H9 (cell line): ENCODE results near the gene PREX1. TPM values are rescaled to one million over a fixed set of nuclear protein-coding genes. Genes with fewer than 3 reads are reported as not detected.

Experiments
- DNase-seq: peaks from one replicate; pipeline ENCODE4 v3.0.0-alpha.2; 2017
- H2AFZ ChIP-seq: one replicate; pipeline ENCODE4 v1.6.1; 2013; ENCODE audit warnings: mild to moderate bottlenecking, low read length, control low read depth, moderate library complexity
- H2AK5ac ChIP-seq: 2 replicates; pipeline ENCODE4 v1.6.1; 2013; ENCODE audit warnings: low read length, control low read depth, mixed read lengths; ENCODE audit not compliant: insufficient read length
- H2BK120ac ChIP-seq: one replicate; pipeline ENCODE4 v1.6.1; 2013; ENCODE audit warnings: low read depth, mild to moderate bottlenecking, low read length, control low read depth, inconsistent platforms; ENCODE audit not compliant: poor library complexity, severe bottlenecking
- H2BK12ac ChIP-seq: 2 replicates; pipeline ENCODE4 v1.6.1; 2013; ENCODE audit warnings: low read length, control low read depth, mixed read lengths, low read depth; ENCODE audit not compliant: insufficient read length
- H2BK15ac ChIP-seq: 2 replicates; pipeline ENCODE4 v1.6.1; 2013; ENCODE audit warnings: low read depth, low read length, control low read depth
- H2BK20ac ChIP-seq: one replicate; pipeline ENCODE4 v1.6.1; 2013; ENCODE audit warnings: low read depth, mild to moderate bottlenecking, low read length, control low read depth, inconsistent platforms; ENCODE audit not compliant: poor library complexity, severe bottlenecking
- H2BK5ac ChIP-seq: 2 replicates; pipeline ENCODE4 v1.6.1; 2013; ENCODE audit warnings: low read length, control low read depth, mixed read lengths; ENCODE audit not compliant: insufficient read length
- H3K14ac ChIP-seq: 2 replicates; pipeline ENCODE4 v1.6.1; 2013; ENCODE audit warnings: low read length, control low read depth; ENCODE audit not compliant: insufficient read depth
- H3K18ac ChIP-seq: 2 replicates; pipeline ENCODE4 v1.6.1; 2013; ENCODE audit warnings: low read depth, mild to moderate bottlenecking, mixed read lengths, low read length, control low read depth; ENCODE audit not compliant: insufficient read length
- H3K23ac ChIP-seq: 2 replicates; pipeline ENCODE4 v1.6.1; 2013; ENCODE audit warnings: low read length, control low read depth, mixed read lengths, low read depth; ENCODE audit not compliant: insufficient read length
- H3K23me2 ChIP-seq: 2 replicates; pipeline ENCODE4 v1.6.1; 2013; ENCODE audit warnings: low read depth, mild to moderate bottlenecking, mixed read lengths, low read length, control low read depth; ENCODE audit not compliant: insufficient read length, poor library complexity, severe bottlenecking
- H3K27ac ChIP-seq: 2 replicates; pipeline ENCODE4 v1.5.1; 2013; ENCODE audit warnings: low read length, control low read depth, mixed read lengths, low read depth; ENCODE audit not compliant: insufficient read length
- H3K27me3 ChIP-seq: 2 replicates; pipeline ENCODE4 v1.6.1; 2013; ENCODE audit warnings: low read length, control low read depth, inconsistent platforms; ENCODE audit not compliant: insufficient read depth
- H3K4ac ChIP-seq: 2 replicates; pipeline ENCODE4 v1.6.1; 2013; ENCODE audit warnings: low read depth, mild to moderate bottlenecking, control low read depth, inconsistent platforms, low read length, moderate library complexity
- H3K4me1 ChIP-seq: 2 replicates; pipeline ENCODE4 v1.6.1; 2013; ENCODE audit warnings: low read length, control low read depth, inconsistent platforms; ENCODE audit not compliant: insufficient read depth
- H3K4me2 ChIP-seq: 2 replicates; pipeline ENCODE4 v1.6.1; 2013; ENCODE audit warnings: low read length, control low read depth, mixed read lengths; ENCODE audit not compliant: insufficient read length, insufficient read depth
- H3K56ac ChIP-seq: 2 replicates; pipeline ENCODE4 v1.6.1; 2013; ENCODE audit warnings: low read depth, mild to moderate bottlenecking, mixed read lengths, low read length, control low read depth; ENCODE audit not compliant: insufficient read length
- H3K79me1 ChIP-seq: 2 replicates; pipeline ENCODE4 v1.6.1; 2013; ENCODE audit warnings: low read depth, mild to moderate bottlenecking, moderate library complexity, low read length, control low read depth, inconsistent platforms; ENCODE audit not compliant: insufficient read depth, poor library complexity, severe bottlenecking
- H3K79me2 ChIP-seq: 2 replicates; pipeline ENCODE4 v1.6.1; 2013; ENCODE audit warnings: low read length, control low read depth, inconsistent platforms; ENCODE audit not compliant: insufficient read depth
- H3K9ac ChIP-seq: 2 replicates; pipeline ENCODE4 v1.6.1; 2013; ENCODE audit warnings: low read length, control low read depth, mixed read lengths; ENCODE audit not compliant: insufficient read length; ENCODE audit errors: extremely low read depth
- H3K9me3 ChIP-seq: one replicate; pipeline ENCODE4 v1.6.1; 2013; ENCODE audit warnings: low read depth, low read length, inconsistent platforms; ENCODE audit not compliant: control insufficient read depth
- H3T11ph ChIP-seq: one replicate; pipeline ENCODE4 v1.6.1; 2013; ENCODE audit warnings: mild to moderate bottlenecking, low read length, control low read depth, inconsistent platforms
- H4K20me1 ChIP-seq: one replicate; pipeline ENCODE4 v1.6.1; 2013; ENCODE audit not compliant: control insufficient read depth, insufficient read length, insufficient read depth
- H4K5ac ChIP-seq: 2 replicates; pipeline ENCODE4 v1.6.1; 2013; ENCODE audit warnings: low read depth, mild to moderate bottlenecking, mixed read lengths, low read length, control low read depth; ENCODE audit not compliant: insufficient read length
- H4K8ac ChIP-seq: replicated peaks from 2 replicates; pipeline ENCODE4 v1.6.1; 2013; ENCODE audit warnings: low read length, control low read depth, mixed read lengths, low read depth; ENCODE audit not compliant: insufficient read length
- H4K91ac ChIP-seq: 2 replicates; pipeline ENCODE4 v1.6.1; 2013; ENCODE audit warnings: low read depth, mild to moderate bottlenecking, moderate library complexity, mixed read lengths, low read length, control low read depth; ENCODE audit not compliant: insufficient read length
- H3K27ac Mint-ChIP-seq, 3 experiments: 2 replicates in 2 of 3; 3 replicates in 1 of 3; pipeline ENCODE4 v1.8.0; 2020 to 2021; ENCODE audit warnings: mixed read lengths in 3 of 3, mild to moderate bottlenecking in 1 of 3, moderate library complexity in 1 of 3
- H3K27me3 Mint-ChIP-seq: 2 replicates; pipeline ENCODE4 v1.8.0; 2021; ENCODE audit warnings: low read depth, mild to moderate bottlenecking, moderate library complexity, mixed read lengths
- H3K36me3 Mint-ChIP-seq, 3 experiments: 2 replicates in 2 of 3; 3 replicates in 1 of 3; pipeline ENCODE4 v1.8.0; 2020 to 2021; ENCODE audit warnings: low read depth in 3 of 3, mixed read lengths in 3 of 3; ENCODE audit not compliant: insufficient read depth in 1 of 3
- H3K4me1 Mint-ChIP-seq, 2 experiments: 2 replicates each; pipeline ENCODE4 v1.8.0; 2020; ENCODE audit warnings: mixed read lengths in 2 of 2
- H3K4me3 Mint-ChIP-seq, 2 experiments: 2 replicates in 1 of 2; 3 replicates in 1 of 2; pipeline ENCODE4 v1.8.0; 2020 to 2021; ENCODE audit warnings: mild to moderate bottlenecking in 2 of 2, mixed read lengths in 2 of 2, moderate library complexity in 1 of 2
- H3K9me3 Mint-ChIP-seq, 2 experiments: 2 replicates in 1 of 2; 3 replicates in 1 of 2; pipeline ENCODE4 v1.8.0; 2020; ENCODE audit warnings: mild to moderate bottlenecking in 2 of 2, mixed read lengths in 2 of 2, moderate library complexity in 1 of 2
- CTCF ChIP-seq: fragments of 200-600 bp; sonication (generic); conservative IDR thresholded peaks from 3 replicates; pipeline ENCODE4 v1.8.0; 2021; ENCODE audit warnings: antibody characterized with exemption, mild to moderate bottlenecking
- WGBS: extraction: QIAGEN DNeasy Blood & Tissue Kit; methylation state at CpG from one replicate; pipeline ENCODE4 v1.1.7; 2013; ENCODE audit warnings: missing lambda C conversion rate, low lambda C conversion rate, mixed read lengths; ENCODE audit not compliant: insufficient read length; ENCODE audit errors: extremely low coverage; 5-methylcytosine and 5-hydroxymethylcytosine counted together
- total RNA-seq: library from RNA; stranded (reverse); gene quantifications from 2 replicates; pipeline ENCODE4 v1.2.1, GENCODE V29; 2021

PREX1 gene
- total RNA-seq, 1 experiment from 2014 or later: 6.6 TPM

- Mint-ChIP-seq H3K27me3 (no peaks in the 10 kb centered on the region), H3K4me3 (no peak overlapping the region), H3K9me3 (no peaks in the 10 kb centered on the region), H3K27ac (peak overlapping the region in 1 of 3 experiments; percentile 65; a peak in 1 of 7 replicates), H3K36me3 (no peaks in the 10 kb centered on the region; a peak in 1 of 7 replicates), H3K4me1 (peaks cover 13 to 25% of the 10 kb centered on the region in 2 experiments)
- H2AFZ ChIP-seq: no peak overlapping the region
- no peak overlapping the region for H2AK5ac ChIP-seq
- no peak overlapping the region for H3K23ac ChIP-seq
- H4K91ac ChIP-seq: no peak overlapping the region
- H3K4ac ChIP-seq: no peak overlapping the region
- H2BK5ac ChIP-seq: no peak overlapping the region
- no peak for DNase-seq
- no peaks in the 10 kb centered on the region for H4K20me1 ChIP-seq
- no peak overlapping the region for H3K27ac ChIP-seq
- H2BK15ac ChIP-seq: no peak overlapping the region
- no peak for TF ChIP-seq CTCF
- H2BK120ac ChIP-seq: no peak overlapping the region
- H2BK12ac ChIP-seq: no peak overlapping the region
- no peaks in the 10 kb centered on the region for H3K9me3 ChIP-seq
- no peak overlapping the region for H3K9ac ChIP-seq
- H3K79me2 ChIP-seq: no peaks in the 10 kb centered on the region
- H3K56ac ChIP-seq: no peak overlapping the region
- H4K8ac ChIP-seq: no peak overlapping the region
- no peak overlapping the region for H3K4me2 ChIP-seq
- no peaks in the 10 kb centered on the region for H3K27me3 ChIP-seq
- H2BK20ac ChIP-seq: no peak overlapping the region
- no peaks in the 10 kb centered on the region for H3K79me1 ChIP-seq
- no peak overlapping the region for H4K5ac ChIP-seq
- no peak overlapping the region for H3K14ac ChIP-seq
- no peaks in the 10 kb centered on the region for H3K23me2 ChIP-seq
- H3T11ph ChIP-seq: no peak overlapping the region
- no peaks in the 10 kb centered on the region; the same call in 1 of the 2 replicates for H3K4me1 ChIP-seq
- no peak overlapping the region for H3K18ac ChIP-seq
- WGBS: no CpG with 5 or more reads among the region's 8 CpGs
Observed at GRCh38 chr20:48785801-48786200, 42.0 kb downstream of the PREX1 start.
